ENCODE results near the gene RHOXF1. TPM values are rescaled to one million over a fixed set of nuclear protein-coding genes. Genes with fewer than 3 reads are reported as not detected.
"Not testable (repeated sequence)": the region's sequence is repeated elsewhere in the genome, so short reads cannot be mapped to it uniquely, and the experiment has no call there.

RHOXF1 gene
- total RNA-seq, 2 donors from 2014 or later = 27.5 TPM; not detected in 1

- no peak for TF ChIP-seq POLR2A (IDR thresholded peaks at IDR 0.05)
- TF ChIP-seq CTCF (IDR thresholded peaks at IDR 0.05) = no peak
- TF ChIP-seq POLR2AphosphoS5 (IDR thresholded peaks at IDR 0.05) = no peak
- H3K27me3 ChIP-seq (replicated peaks; ENCODE audit: insufficient read depth) = no peaks in the 10 kb centered on the region
- intact Hi-C loops (cut with DNase I) = no loop called here
- no peak for DNase-seq (ENCODE audit: low spot score)
- no peaks in the 10 kb centered on the region for H3K4me1 ChIP-seq (replicated peaks)
- no peak overlapping the region for H3K4me3 ChIP-seq
- H3K36me3 ChIP-seq = no peaks in the 10 kb centered on the region
- H3K9me3 ChIP-seq = no peaks in the 10 kb centered on the region
- H3K27ac ChIP-seq = no peak overlapping the region
Observed at GRCh38 chrX:120111611-120112010, 4.1 kb downstream of the RHOXF1 start.

GRCh38 chrX:120109378-120109777, 6.3 kb downstream of the RHOXF1 start:
- Histone ChIP-seq H3K27ac (no peak overlapping the region), H3K4me3 (no peak overlapping the region), H3K27me3 (replicated peaks; ENCODE audit: insufficient read depth) (no peaks in the 10 kb centered on the region), H3K36me3 (no peaks in the 10 kb centered on the region), H3K9me3 (no peaks in the 10 kb centered on the region), H3K4me1 (replicated peaks) (no peaks in the 10 kb centered on the region)
- intact Hi-C loops (cut with DNase I) = no loop called here
- TF ChIP-seq POLR2AphosphoS5 (IDR thresholded peaks at IDR 0.05) = no peak
- TF ChIP-seq POLR2A (IDR thresholded peaks at IDR 0.05) = no peak
- TF ChIP-seq CTCF (IDR thresholded peaks at IDR 0.05) = no peak
- DNase-seq (ENCODE audit: low spot score) = no peak
- 93% methylated on average over 1 of the region's 1 CpG for WGBS

DNA sequence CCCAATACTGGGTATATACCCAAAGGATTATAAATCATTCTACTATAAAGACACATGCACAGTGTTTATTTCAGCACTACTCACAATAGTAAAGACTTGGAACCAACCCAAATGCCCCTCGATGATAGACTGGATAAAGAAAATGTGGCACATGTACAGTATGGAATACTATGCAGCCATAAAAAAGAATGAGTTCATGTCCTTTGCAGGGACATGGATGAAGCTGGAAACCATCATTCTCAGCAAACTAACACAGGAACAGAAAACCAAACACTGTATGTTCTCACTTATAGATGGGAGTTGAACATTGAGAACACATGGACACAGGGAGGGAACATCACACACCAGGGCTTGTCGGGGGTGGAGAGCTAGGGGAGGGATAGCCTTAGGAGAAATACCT, 11.0 kb downstream of the RHOXF1 start:
- H3K9me3 ChIP-seq; H3K4me1 ChIP-seq (replicated peaks); H3K27ac ChIP-seq; H3K36me3 ChIP-seq; intact Hi-C loops (cut with DNase I); H3K4me3 ChIP-seq; DNase-seq (ENCODE audit: low spot score); H3K27me3 ChIP-seq (replicated peaks; ENCODE audit: insufficient read depth): not testable (repeated sequence)
- WGBS = 78% methylated on average over 2 of the region's 2 CpGs

GRCh38 chrX:120101057-120101456, 14.7 kb downstream of the RHOXF1 start:
- H3K9me3 ChIP-seq; H3K36me3 ChIP-seq; H3K4me3 ChIP-seq; H3K27ac ChIP-seq; DNase-seq (ENCODE audit: low spot score); H3K27me3 ChIP-seq (replicated peaks; ENCODE audit: insufficient read depth); intact Hi-C loops (cut with DNase I); H3K4me1 ChIP-seq (replicated peaks): not testable (repeated sequence)
- WGBS = 88% methylated on average over 2 of the region's 2 CpGs

DNA sequence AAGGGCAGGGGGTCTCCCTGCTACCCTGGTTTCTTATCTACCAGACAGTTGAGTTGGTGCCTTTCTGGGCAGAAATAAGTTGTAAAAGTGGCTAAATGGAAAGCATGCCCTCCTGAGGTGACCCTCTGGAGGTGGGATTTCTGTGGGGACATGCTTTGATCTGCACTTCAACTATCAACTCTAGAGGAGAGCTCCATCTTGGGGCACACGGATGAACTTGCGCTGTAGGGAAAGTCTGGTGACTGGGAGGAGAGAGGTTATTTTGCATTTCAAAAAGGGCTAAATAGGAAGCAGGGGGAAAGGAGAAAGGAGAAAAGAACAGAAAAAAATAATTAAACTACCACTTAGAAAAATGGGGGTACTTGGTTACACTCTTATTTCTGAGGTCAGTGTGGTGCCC, 25.5 kb downstream of the RHOXF1 start:
- H3K4me1 ChIP-seq (replicated peaks) = no peaks in the 10 kb centered on the region
- no peaks in the 10 kb centered on the region for H3K36me3 ChIP-seq
- WGBS = 65% methylated on average over 2 of the region's 2 CpGs
- H3K27me3 ChIP-seq (replicated peaks; ENCODE audit: insufficient read depth) = no peaks in the 10 kb centered on the region
- H3K4me3 ChIP-seq = no peak overlapping the region
- H3K9me3 ChIP-seq = no peaks in the 10 kb centered on the region
- intact Hi-C loops (cut with DNase I) = loop anchor here (10.0 kb wide), 1 partner anchor 125 kb away; no protein-coding TSS in a partner anchor
- no peak for TF ChIP-seq POLR2AphosphoS5 (IDR thresholded peaks at IDR 0.05)
- H3K27ac ChIP-seq = no peak overlapping the region
- DNase-seq (ENCODE audit: low spot score) = no peak

DNA sequence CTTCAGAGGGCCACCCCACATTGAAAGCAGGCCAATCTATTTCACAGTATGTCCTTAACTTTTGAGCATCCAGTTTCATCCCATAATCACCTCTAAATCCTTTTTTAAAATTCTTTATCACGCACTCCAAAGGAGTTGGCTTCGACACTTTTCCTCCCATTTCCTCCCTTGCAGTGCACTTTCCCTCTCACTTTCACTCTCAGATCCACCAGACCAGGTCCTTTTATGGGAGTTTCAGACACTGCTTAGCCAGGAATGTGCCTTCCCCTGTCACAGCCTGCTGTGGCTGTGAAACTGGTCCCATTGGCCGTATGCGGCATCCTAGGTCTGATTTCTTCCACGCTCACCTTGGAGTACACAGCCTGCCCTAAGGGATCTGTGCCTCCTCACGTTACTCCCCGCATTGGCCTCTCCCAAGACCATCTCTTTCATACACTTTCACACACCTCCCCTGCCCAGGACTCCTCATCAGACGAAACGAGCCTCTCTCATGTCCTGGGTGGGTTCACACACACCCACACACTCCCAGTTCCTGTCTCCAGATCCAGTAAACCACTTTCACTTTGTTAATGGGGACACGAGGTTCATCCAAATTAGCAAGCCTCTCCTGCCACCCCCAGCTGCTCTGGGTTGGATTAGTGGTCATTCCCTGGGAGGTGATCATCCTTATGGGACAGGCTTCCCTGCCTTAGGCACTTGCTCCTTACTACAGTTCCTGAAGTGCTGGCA, 28.3 kb downstream of the RHOXF1 start:
- H3K4me3 ChIP-seq = no peak overlapping the region
- no peak for TF ChIP-seq POLR2A (IDR thresholded peaks at IDR 0.05)
- no peak for TF ChIP-seq CTCF (IDR thresholded peaks at IDR 0.05)
- no peak for TF ChIP-seq POLR2AphosphoS5 (IDR thresholded peaks at IDR 0.05)
- DNase-seq (ENCODE audit: low spot score) = no peak
- 40% methylated on average over 10 of the region's 10 CpGs for WGBS
- no peak overlapping the region for H3K27ac ChIP-seq
- H3K4me1 ChIP-seq (replicated peaks) = no peaks in the 10 kb centered on the region
- H3K36me3 ChIP-seq = no peaks in the 10 kb centered on the region
- no peaks in the 10 kb centered on the region for H3K27me3 ChIP-seq (replicated peaks; ENCODE audit: insufficient read depth)
- intact Hi-C loops (cut with DNase I) = no loop called here
- no peaks in the 10 kb centered on the region for H3K9me3 ChIP-seq

GRCh38 chrX:120085553-120086185, 30.0 kb downstream of the RHOXF1 start:
- DNase-seq (ENCODE audit: low spot score); H3K4me1 ChIP-seq (replicated peaks); intact Hi-C loops (cut with DNase I); H3K4me3 ChIP-seq; H3K27ac ChIP-seq; H3K9me3 ChIP-seq; H3K27me3 ChIP-seq (replicated peaks; ENCODE audit: insufficient read depth); H3K36me3 ChIP-seq: not testable (repeated sequence)
- no CpG with 5 or more reads among the region's 12 CpGs for WGBS

DNA sequence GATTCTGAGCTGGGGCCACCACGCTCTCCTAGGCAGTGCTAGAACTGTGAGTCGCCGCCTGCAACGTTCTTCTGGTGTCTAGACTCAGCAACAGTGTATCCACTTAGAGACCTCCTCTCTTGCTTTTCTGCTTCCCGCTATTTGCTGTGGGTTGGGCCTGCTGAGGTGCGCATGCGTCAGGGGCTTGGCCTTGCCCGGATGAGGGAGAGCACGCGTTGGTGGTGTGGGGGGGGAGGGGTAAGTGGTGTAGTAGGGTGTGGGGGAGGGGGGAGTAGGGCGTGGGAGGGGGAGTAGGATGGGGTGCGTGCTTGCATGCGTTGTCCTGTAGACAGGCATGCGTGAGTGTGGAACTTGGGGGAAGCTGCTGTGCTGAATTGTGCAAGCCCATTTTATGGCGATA, 38.1 kb downstream of the RHOXF1 start, which contains the start of gene RHOXF2B:
RHOXF2B (minus strand) TSS at position 101 of the 400 bp plus-strand sequence. CDS start 138 bp downstream, outside the sequence.
- H3K27me3 ChIP-seq (replicated peaks; ENCODE audit: insufficient read depth); intact Hi-C loops (cut with DNase I); DNase-seq (ENCODE audit: low spot score); H3K27ac ChIP-seq; H3K9me3 ChIP-seq; H3K4me1 ChIP-seq (replicated peaks); H3K4me3 ChIP-seq; H3K36me3 ChIP-seq: not testable (repeated sequence)
- WGBS = no CpG with 5 or more reads among the region's 15 CpGs

- 80% methylated on average over 1 of the region's 1 CpG for WGBS
- H3K36me3 ChIP-seq; H3K4me1 ChIP-seq (replicated peaks); H3K4me3 ChIP-seq; H3K27ac ChIP-seq; H3K9me3 ChIP-seq; intact Hi-C loops (cut with DNase I); DNase-seq (ENCODE audit: low spot score); H3K27me3 ChIP-seq (replicated peaks; ENCODE audit: insufficient read depth): not testable (repeated sequence)
Observed at GRCh38 chrX:120066169-120066568, 49.5 kb downstream of the RHOXF1 start.
